Neural crest cell (in vitro differentiated cells): Measurements from ENCODE around the gene CCDC12. TPM values are rescaled to one million over a fixed set of nuclear protein-coding genes. Genes with fewer than 3 reads are reported as not detected.

Experiments used
- DNase-seq: peaks from one replicate; pipeline ENCODE4 v3.0.0; 2021; ENCODE audit warnings: low read depth, mixed read lengths, low spot score
- H3K27ac Mint-ChIP-seq: one replicate; pipeline ENCODE4 v1.8.0; 2021; ENCODE audit warnings: mild to moderate bottlenecking, mixed read lengths; ENCODE audit not compliant: unreplicated experiment
- H3K27me3 Mint-ChIP-seq: 2 replicates; pipeline ENCODE4 v1.8.0; 2021; ENCODE audit warnings: low read depth, mild to moderate bottlenecking, mixed read lengths
- H3K36me3 Mint-ChIP-seq: 2 replicates; pipeline ENCODE4 v1.8.0; 2021; ENCODE audit warnings: low read depth, mild to moderate bottlenecking, mixed read lengths
- H3K4me1 Mint-ChIP-seq: 2 replicates; pipeline ENCODE4 v1.8.0; 2021; ENCODE audit warnings: mixed read lengths
- H3K4me3 Mint-ChIP-seq: one replicate; pipeline ENCODE4 v1.8.0; 2021; ENCODE audit warnings: mild to moderate bottlenecking, mixed read lengths
- H3K9me3 Mint-ChIP-seq: 2 replicates; pipeline ENCODE4 v1.8.0; 2021; ENCODE audit warnings: mixed read lengths
- CTCF ChIP-seq: fragments of 200-600 bp; sonication (generic); conservative IDR thresholded peaks from 2 replicates; pipeline ENCODE4 v1.5.0; 2021; ENCODE audit warnings: antibody characterized with exemption, mild to moderate bottlenecking
- total RNA-seq: library from RNA; stranded (reverse); gene quantifications from 2 replicates; pipeline ENCODE4 v1.2.1, GENCODE V29; 2021

Gene CCDC12
- total RNA-seq, 1 donor from 2014 or later = 54.3 TPM

GRCh38 chr3:46926447-46926846 lies 50.1 kb downstream of the CCDC12 start:
- no peak for TF ChIP-seq CTCF
- Mint-ChIP-seq H3K27me3 (no peaks in the 10 kb centered on the region), H3K4me1 (no peaks in the 10 kb centered on the region), H3K9me3 (no peaks in the 10 kb centered on the region), H3K27ac (no peak overlapping the region), H3K4me3 (no peak overlapping the region), H3K36me3 (peaks cover 8% of the 10 kb centered on the region)
- DNase-seq = no peak

GRCh38 chr3:46926039-46926438 lies 50.5 kb downstream of the CCDC12 start:
- no peak for TF ChIP-seq CTCF
- H3K4me1 Mint-ChIP-seq = no peaks in the 10 kb centered on the region
- DNase-seq = no peak
- no peaks in the 10 kb centered on the region for H3K27me3 Mint-ChIP-seq
- no peak overlapping the region for H3K27ac Mint-ChIP-seq
- peaks cover 8% of the 10 kb centered on the region for H3K36me3 Mint-ChIP-seq
- no peak overlapping the region for H3K4me3 Mint-ChIP-seq
- H3K9me3 Mint-ChIP-seq = no peaks in the 10 kb centered on the region

- Mint-ChIP-seq H3K4me3 (no peak overlapping the region), H3K27me3 (no peaks in the 10 kb centered on the region), H3K36me3 (peaks cover 8% of the 10 kb centered on the region), H3K4me1 (no peaks in the 10 kb centered on the region), H3K27ac (no peak overlapping the region), H3K9me3 (no peaks in the 10 kb centered on the region)
- no peak for TF ChIP-seq CTCF
- no peak for DNase-seq
These were observed 51.0 kb downstream of the CCDC12 start for GRCh38 chr3:46925585-46925934.

- no peaks in the 10 kb centered on the region for H3K9me3 Mint-ChIP-seq
- no peak overlapping the region for H3K27ac Mint-ChIP-seq
- TF ChIP-seq CTCF = no peak
- H3K4me1 Mint-ChIP-seq = no peaks in the 10 kb centered on the region
- H3K4me3 Mint-ChIP-seq = no peak overlapping the region
- H3K27me3 Mint-ChIP-seq = no peaks in the 10 kb centered on the region
- peaks cover 11% of the 10 kb centered on the region for H3K36me3 Mint-ChIP-seq
- no peak for DNase-seq
These were observed 51.5 kb downstream of the CCDC12 start for GRCh38 chr3:46924921-46925584.

- no peaks in the 10 kb centered on the region for H3K9me3 Mint-ChIP-seq
- no peaks in the 10 kb centered on the region for H3K27me3 Mint-ChIP-seq
- peak; percentile 34 for DNase-seq
- H3K36me3 Mint-ChIP-seq = peaks cover 18% of the 10 kb centered on the region
- H3K4me3 Mint-ChIP-seq = no peak overlapping the region
- peak; percentile 82 for TF ChIP-seq CTCF
- H3K27ac Mint-ChIP-seq = no peak overlapping the region
- H3K4me1 Mint-ChIP-seq = no peaks in the 10 kb centered on the region
These were observed 52.8 kb downstream of the CCDC12 start for GRCh38 chr3:46923559-46924350.
